ENCODE data around the gene PLA2G4F.

PLA2G4F gene

DNA sequence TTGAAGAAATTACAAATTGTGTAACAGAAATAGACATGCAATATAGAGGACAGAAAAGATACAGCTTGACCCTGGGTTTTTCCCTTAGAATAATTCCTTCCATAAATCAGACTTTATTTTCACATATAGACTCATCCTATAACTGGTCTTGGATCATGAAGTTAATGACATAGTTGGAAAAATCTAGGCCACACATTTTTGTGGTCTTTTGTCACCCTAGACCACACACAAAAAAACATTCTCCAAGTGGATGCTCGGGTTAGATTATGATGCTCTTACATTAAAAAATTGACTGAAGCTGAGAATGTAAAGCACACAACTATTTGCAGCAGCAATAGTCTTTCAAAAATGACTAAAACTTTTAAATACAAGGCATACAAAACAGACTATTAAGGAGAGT lies 54.6 kb downstream of the PLA2G4F start:
- TF ChIP-seq, protein P1, sequence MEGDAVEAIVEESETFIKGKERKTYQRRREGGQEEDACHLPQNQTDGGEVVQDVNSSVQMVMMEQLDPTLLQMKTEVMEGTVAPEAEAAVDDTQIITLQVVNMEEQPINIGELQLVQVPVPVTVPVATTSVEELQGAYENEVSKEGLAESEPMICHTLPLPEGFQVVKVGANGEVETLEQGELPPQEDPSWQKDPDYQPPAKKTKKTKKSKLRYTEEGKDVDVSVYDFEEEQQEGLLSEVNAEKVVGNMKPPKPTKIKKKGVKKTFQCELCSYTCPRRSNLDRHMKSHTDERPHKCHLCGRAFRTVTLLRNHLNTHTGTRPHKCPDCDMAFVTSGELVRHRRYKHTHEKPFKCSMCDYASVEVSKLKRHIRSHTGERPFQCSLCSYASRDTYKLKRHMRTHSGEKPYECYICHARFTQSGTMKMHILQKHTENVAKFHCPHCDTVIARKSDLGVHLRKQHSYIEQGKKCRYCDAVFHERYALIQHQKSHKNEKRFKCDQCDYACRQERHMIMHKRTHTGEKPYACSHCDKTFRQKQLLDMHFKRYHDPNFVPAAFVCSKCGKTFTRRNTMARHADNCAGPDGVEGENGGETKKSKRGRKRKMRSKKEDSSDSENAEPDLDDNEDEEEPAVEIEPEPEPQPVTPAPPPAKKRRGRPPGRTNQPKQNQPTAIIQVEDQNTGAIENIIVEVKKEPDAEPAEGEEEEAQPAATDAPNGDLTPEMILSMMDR (IDR thresholded peaks at IDR 0.05): no peak

DNA sequence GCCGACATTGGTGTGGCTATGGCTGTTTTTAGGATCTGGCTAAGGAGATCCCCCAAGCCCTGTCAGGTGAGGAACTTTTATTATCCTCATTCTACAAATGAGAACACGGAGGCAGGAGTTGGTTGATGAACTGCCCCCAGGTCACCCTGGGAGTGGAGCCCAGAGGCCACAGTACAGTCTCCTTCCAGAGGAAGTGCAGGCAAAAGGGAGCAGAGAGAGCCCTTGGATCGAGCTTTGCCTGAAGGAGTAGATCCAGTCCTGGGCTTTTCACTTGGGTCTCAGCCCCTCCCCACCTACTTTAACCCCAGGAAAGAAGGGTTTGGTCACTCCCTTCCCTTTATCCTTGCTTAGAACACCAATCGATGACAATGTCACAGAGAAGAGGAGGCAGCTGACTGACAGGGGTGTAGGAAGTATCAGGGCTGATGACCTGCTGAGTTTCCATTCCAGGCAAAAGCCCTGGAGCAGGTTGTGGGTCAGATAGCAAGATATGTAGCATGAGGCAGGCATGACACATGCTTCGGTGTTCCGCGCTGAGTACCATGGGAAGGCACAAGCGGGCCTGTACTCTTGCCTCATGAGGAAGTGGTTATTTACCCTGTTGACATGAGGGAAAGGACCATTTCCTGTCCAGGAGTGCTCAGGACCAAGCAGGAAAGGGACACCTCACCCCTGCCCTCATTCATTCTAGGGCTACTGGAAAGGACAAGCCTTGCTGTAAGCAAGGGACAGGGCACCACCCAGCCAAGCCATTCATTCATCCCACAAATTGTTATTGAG lies 56.2 kb downstream of the PLA2G4F start:
- TF ChIP-seq, protein P1 (IDR thresholded peaks at IDR 0.05): no peak

DNA sequence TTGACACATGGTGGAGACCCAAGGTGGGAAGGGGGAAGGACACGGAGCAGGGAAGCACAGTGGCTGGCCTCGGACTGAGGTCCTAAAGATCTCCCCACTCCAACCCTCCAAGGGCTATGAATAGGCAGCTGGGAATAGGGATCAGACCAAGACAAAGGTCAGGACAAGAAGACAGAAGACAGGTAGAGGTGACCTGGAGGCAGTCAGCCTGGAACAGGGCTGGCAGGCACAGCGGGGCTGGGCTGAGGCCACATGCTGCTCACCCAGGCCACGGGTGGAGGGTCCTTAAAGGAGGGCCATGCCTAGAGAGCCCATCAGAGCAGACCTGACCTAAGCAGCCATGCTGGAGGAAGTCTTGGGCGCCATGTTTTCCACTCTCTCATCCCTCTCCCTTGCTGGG lies 59.4 kb downstream of the PLA2G4F start:
- TF ChIP-seq, protein P1 (IDR thresholded peaks at IDR 0.05): no peak

DNA sequence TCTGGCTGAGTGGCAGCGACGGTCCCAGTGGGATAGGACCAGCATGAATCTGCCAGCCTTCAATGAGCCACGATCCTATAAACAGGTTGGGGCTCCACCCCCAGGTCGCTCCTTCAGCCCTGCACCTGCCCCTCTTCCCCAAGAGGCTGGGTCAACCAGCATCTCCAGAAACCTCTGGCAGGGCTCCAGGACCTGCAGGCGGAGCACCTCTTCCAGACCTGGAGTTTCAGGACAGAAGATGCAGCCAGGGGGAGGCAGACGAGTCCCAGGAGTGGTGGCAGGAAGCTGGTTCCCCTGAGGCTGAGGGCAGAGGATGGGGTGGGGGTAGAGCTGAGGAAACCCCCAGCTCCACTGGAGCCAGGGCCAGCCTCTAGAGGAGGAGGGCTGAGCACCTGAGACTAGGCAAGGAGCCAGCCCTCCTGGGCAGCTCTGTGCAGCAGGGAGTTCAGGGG lies 61.9 kb downstream of the PLA2G4F start, which contains the start of gene PLA2G4D:
Gene PLA2G4D, minus strand, starts transcription at position 51 of the 452 bp plus-strand sequence. CDS start 103 bp downstream, outside the sequence.
- TF ChIP-seq, protein P1 (IDR thresholded peaks at IDR 0.05): no peak

DNA sequence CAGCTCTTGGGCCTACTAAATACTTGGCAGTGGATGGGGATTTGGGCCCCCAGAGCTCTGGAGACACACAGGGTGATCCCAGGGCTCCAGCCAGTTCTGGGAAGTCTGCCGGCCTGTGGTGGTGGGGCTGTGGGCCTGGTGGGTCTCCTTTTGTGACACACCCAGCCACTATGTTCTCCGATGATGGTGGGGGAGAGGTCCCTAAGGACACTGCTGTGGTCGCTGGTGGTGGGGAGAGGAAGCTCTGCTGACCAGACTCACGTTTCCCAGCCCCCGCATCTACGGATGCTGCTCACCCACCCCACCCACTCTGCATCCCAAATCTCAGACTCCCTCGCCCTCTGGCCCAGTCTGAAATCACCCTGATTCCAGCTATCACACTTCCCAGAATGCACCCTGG lies 62.5 kb downstream of the PLA2G4F start:
- TF ChIP-seq, protein P1 (IDR thresholded peaks at IDR 0.05): no peak

DNA sequence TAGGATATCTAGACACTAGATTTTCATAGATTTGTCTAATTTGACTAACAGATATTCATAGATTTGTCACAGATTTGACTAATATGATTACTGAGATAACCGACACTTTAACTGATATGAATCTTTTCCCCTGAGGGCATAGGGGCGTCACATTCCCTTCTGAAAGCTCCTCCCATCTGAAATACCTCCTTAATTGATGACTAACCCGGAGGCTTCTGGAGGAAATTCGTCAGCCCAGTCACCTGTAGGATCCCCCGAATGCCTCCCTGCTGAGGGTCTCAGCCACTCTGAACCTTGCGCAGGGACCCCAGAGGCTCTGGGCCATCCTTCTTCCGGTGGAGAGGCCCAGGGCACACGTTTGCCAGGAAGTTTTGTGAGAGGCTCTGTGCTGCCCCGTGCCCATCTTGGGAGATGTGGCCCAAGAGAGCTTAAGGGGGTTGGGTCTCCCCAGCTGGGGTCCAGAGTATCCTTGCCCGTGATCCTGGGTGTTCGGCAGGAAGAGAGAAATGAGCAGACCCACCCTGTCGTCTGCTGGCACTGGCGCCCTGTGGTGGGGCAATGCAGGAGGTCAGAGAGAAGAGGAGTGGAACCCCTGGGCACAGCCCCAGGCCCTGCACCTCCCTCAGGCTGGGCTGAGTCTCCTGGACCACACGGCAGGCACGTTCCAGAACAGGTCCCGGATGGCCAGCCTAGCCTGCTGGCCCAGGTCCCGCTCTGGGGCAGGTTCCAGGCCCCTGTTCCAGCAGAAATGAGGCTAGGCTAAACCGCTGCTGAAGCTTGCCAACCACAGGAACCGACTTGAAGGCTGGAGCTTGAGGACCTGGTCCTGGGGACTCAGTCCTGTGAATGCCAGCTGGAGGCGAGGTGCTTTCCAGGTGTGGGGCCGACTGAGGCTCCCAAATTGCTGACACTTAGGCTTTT lies 63.8 kb downstream of the PLA2G4F start:
- TF ChIP-seq, protein P1 (IDR thresholded peaks at IDR 0.05): no peak

DNA sequence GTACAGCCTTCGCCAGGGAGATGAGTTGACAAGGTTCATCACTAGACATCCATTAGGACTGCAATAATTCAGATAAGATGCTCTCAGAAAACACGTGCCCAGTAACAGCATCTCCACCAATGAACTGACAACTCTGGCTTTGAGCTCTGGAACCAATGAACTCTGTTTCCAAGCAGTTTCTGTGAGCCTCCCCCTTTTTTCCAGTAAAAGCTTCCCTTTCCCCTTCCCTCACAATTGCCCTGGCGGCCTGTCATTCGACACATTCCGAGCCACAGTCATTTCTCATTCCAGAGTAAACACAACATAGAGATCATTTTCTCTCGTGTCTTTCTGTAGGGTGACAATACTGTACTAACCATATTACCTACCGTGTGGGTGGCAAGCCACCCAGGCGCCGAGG lies 65.7 kb downstream of the PLA2G4F start:
- TF ChIP-seq, protein P1 (IDR thresholded peaks at IDR 0.05): no peak

Measured in LNCAP (cell line).